Endothelial cell of umbilical vein (primary cell): ENCODE results near the gene RIC8B. TPM values are rescaled to one million over a fixed set of nuclear protein-coding genes. Genes with fewer than 3 reads are reported as not detected.

Experiments
- BruUV-seq: library from RNA; stranded (reverse); fragments of 400-500 nt; replicated peaks from 2 replicates; lab custom pipeline; 2021; lab: Mats Ljungman, UMichigan
- CTCF ChIA-PET: fragments of 300-600, 350-600 bp; sonication (Branson Sonifier 250); formaldehyde crosslinking; loops from one replicate; lab custom pipeline; 2021; ENCODE audit warnings: antibody characterized with exemption, inconsistent platforms; lab: Charles Lee
- POLR2A ChIA-PET: fragments of 300-600, 350-600 bp; sonication (Branson Sonifier 250); formaldehyde crosslinking; loops from one replicate; lab custom pipeline; 2021; ENCODE audit warnings: antibody characterized with exemption, inconsistent platforms; lab: Charles Lee
- DNase-seq: peaks from one replicate; pipeline ENCODE4 v3.0.0-alpha.2; 2011; ENCODE audit warnings: low read depth, low spot score
- FAIRE-seq: peaks from 2 replicates; lab custom pipeline; 2011; peaks lifted over from hg19 to GRCh38; lab: Jason Lieb, UNC
- H2AFZ ChIP-seq: 2 replicates; pipeline ENCODE4 v1.6.0; 2012; ENCODE audit warnings: low read depth, low read length, control low read depth, inconsistent platforms
- H3K27ac ChIP-seq: 2 replicates; pipeline ENCODE4 v1.5.1; 2011; ENCODE audit warnings: low read depth, mild to moderate bottlenecking, control low read depth, low read length, moderate library complexity; ENCODE audit not compliant: insufficient read depth
- H3K27me3 ChIP-seq, 2 experiments: 2 replicates each; pipeline versions ENCODE4 v1.6.0 to v1.6.1; 2011; ENCODE audit warnings: low read length in 2 of 2, mixed read lengths in 1 of 2; ENCODE audit not compliant: control insufficient read depth in 2 of 2, insufficient read depth in 2 of 2
- H3K36me3 ChIP-seq, 2 experiments: 2 replicates in 1 of 2; 3 replicates in 1 of 2; pipeline ENCODE4 v1.5.1; 2011; ENCODE audit warnings: low read length in 2 of 2, mild to moderate bottlenecking in 1 of 2, moderate library complexity in 1 of 2; ENCODE audit not compliant: control insufficient read depth in 2 of 2, insufficient read depth in 2 of 2; ENCODE audit errors: extremely low read depth in 1 of 2
- H3K4me1 ChIP-seq: 3 replicates; pipeline ENCODE4 v1.5.1; 2011; ENCODE audit warnings: mild to moderate bottlenecking, low read length; ENCODE audit not compliant: control insufficient read depth, insufficient read depth; ENCODE audit errors: extremely low read depth
- H3K4me2 ChIP-seq: 2 replicates; pipeline ENCODE4 v1.6.1; 2011; ENCODE audit warnings: low read length, control low read depth, mixed read lengths; ENCODE audit not compliant: insufficient read depth
- H3K4me3 ChIP-seq, 3 experiments: fragments of 200-600 bp in 1 of 3; sonication (generic), shearing (Covaris generic) in 1 of 3; replicated peaks in 1 of 3; 2 replicates each; pipeline ENCODE4 v1.5.1; 2011 to 2016; ENCODE audit warnings: control low read depth in 3 of 3, low read length in 3 of 3, mild to moderate bottlenecking in 2 of 3, inconsistent platforms in 1 of 3, low read depth in 1 of 3, moderate library complexity in 1 of 3; ENCODE audit not compliant: insufficient read depth in 1 of 3
- H3K79me2 ChIP-seq: 2 replicates; pipeline ENCODE4 v1.6.0; 2012; ENCODE audit warnings: low read length, inconsistent platforms; ENCODE audit not compliant: control insufficient read depth, insufficient read depth
- H3K9ac ChIP-seq: replicated peaks from 2 replicates; pipeline ENCODE3; 2011; ENCODE audit warnings: low read length, control low read depth; ENCODE audit not compliant: insufficient read depth; ENCODE audit errors: extremely low read depth
- H3K9me1 ChIP-seq: replicated peaks from 3 replicates; pipeline ENCODE4 v1.6.0; 2011; ENCODE audit warnings: mild to moderate bottlenecking, low read length; ENCODE audit not compliant: control insufficient read depth, insufficient read depth; ENCODE audit errors: extremely low read depth
- H3K9me3 ChIP-seq: replicated peaks from 2 replicates; pipeline ENCODE4 v1.5.1; 2012; ENCODE audit warnings: low read length, inconsistent platforms; ENCODE audit not compliant: control insufficient read depth, insufficient read depth
- H4K20me1 ChIP-seq: replicated peaks from 2 replicates; pipeline ENCODE3; 2011; ENCODE audit warnings: mild to moderate bottlenecking, low read length; ENCODE audit not compliant: control insufficient read depth, insufficient read depth; ENCODE audit errors: extremely low read depth
- CTCF ChIP-seq, 2 donors: IDR thresholded peaks; 1 replicate in 1 of 2; 2 replicates in 1 of 2; pipeline ENCODE4 v1.5.1; 2011; ENCODE audit warnings: low read length in 2 of 2, mild to moderate bottlenecking in 2 of 2, moderate library complexity in 2 of 2, control low read depth in 1 of 2, inconsistent platforms in 1 of 2, low read depth in 1 of 2; ENCODE audit not compliant: insufficient read depth in 1 of 2; ENCODE audit errors: extremely low read depth in 1 of 2
- EZH2 ChIP-seq: IDR thresholded peaks from 2 replicates; pipeline ENCODE4 v1.6.1; 2012; ENCODE audit warnings: borderline replicate concordance, low read depth, mild to moderate bottlenecking, moderate library complexity, low read length, inconsistent platforms; ENCODE audit not compliant: severe bottlenecking
- FOS ChIP-seq: IDR thresholded peaks from 2 replicates; pipeline ENCODE4 v1.6.1; 2011; ENCODE audit warnings: mild to moderate bottlenecking, low read length, moderate library complexity, borderline replicate concordance; ENCODE audit not compliant: insufficient read depth
- GATA2 ChIP-seq: IDR thresholded peaks from 2 replicates; pipeline ENCODE4 v1.7.0; 2011; ENCODE audit warnings: low read depth, mild to moderate bottlenecking, moderate library complexity, mixed read lengths, low read length; ENCODE audit not compliant: insufficient read length, insufficient read depth
- JUN ChIP-seq: IDR thresholded peaks from 2 replicates; pipeline ENCODE4 v1.6.1; 2011; ENCODE audit warnings: borderline replicate concordance, low read depth; ENCODE audit not compliant: insufficient read length, insufficient read depth
- MAX ChIP-seq: IDR thresholded peaks from 2 replicates; pipeline ENCODE4 v1.6.1; 2011; ENCODE audit not compliant: insufficient read depth, insufficient read length
- MYC ChIP-seq: IDR thresholded peaks from one replicate; pipeline ENCODE4 v1.6.1; 2011; ENCODE audit warnings: mild to moderate bottlenecking, low read depth, low read length
- POLR2A ChIP-seq: IDR thresholded peaks from 2 replicates; pipeline ENCODE4 v1.6.1; 2012; ENCODE audit warnings: low read depth, mild to moderate bottlenecking, control low read depth, low read length
- POLR2AphosphoS5 ChIP-seq: IDR thresholded peaks from 2 replicates; pipeline ENCODE4 v1.6.1; 2012; ENCODE audit warnings: low read depth, mild to moderate bottlenecking, control low read depth, low read length, moderate library complexity; ENCODE audit not compliant: insufficient read depth
- dilution Hi-C: fragments of 300-500 bp; cut with MboI; formaldehyde crosslinking; loops from one replicate; pipeline ENCODE4 v1.15.0; 2019; ENCODE audit warnings: low sequenced_read_pairs; ENCODE audit not compliant: extremely low pct_ligation_motif_present
- intact Hi-C: fragments of 100-400 bp; cut with micrococcal nuclease; formaldehyde crosslinking; loops from one replicate; pipeline ENCODE4 v1.10.0; 2022
- polyA plus RNA-seq, 4 experiments: library from polyadenylated mRNA; depleted of rRNA in 3 of 4; stranded (reverse) in 3 of 4; unstranded in 1 of 4; fragments of >200 nt; gene quantifications; 2 replicates each; pipeline versions ENCODE4 v1.2.1 to v1.2.3, GENCODE V29; 2011 to 2012; ENCODE audit warnings: missing spikeins in 1 of 4
- total RNA-seq: library from RNA; stranded (reverse); gene quantifications from 2 replicates; pipeline ENCODE4 v1.2.3, GENCODE V29; 2021

Gene RIC8B
- total and polyA plus RNA-seq, 2 donors (not counting 3 experiments of a cell fraction or from before 2014, with no cell fraction given), result 4.1 to 13.7 TPM

- TF ChIP-seq FOS (no peak), CTCF (IDR thresholded peaks at IDR 0.05; ENCODE audit: extremely low read depth in 1 of 2, insufficient read depth in 1 of 2, low read depth in 1 of 2, low read length in 2 of 2) (no peak), POLR2AphosphoS5 (no peak), POLR2A (no peak), MYC (no peak), GATA2 (no peak), EZH2 (no peak), MAX (no peak), JUN (no peak)
- H3K9me3 ChIP-seq, result no peaks in the 10 kb centered on the region
- no peak overlapping the region for H3K4me2 ChIP-seq
- no peaks in the 10 kb centered on the region for H3K4me1 ChIP-seq
- H3K9ac ChIP-seq, result no peak overlapping the region
- DNase-seq, result no peak
- H3K27me3 ChIP-seq, result no peaks in the 10 kb centered on the region
- H3K36me3 ChIP-seq, result peaks cover 2 to 5% of the 10 kb centered on the region in 2 experiments
- no peak overlapping the region for H2AFZ ChIP-seq
- ChIA-PET CTCF (interaction anchor here (0.6 to 1.2 kb wide), 2 partner anchors 10 to 16 kb away, joined by 3 read pairs; no protein-coding TSS in a partner anchor), POLR2A (interaction anchor here (0.7 kb wide), 1 partner anchor 11 kb away, joined by 3 read pairs; no protein-coding TSS in a partner anchor)
- no peaks in the 10 kb centered on the region for H4K20me1 ChIP-seq
- intact Hi-C loops (no loop called here), dilution Hi-C loops (no loop called here)
- no peak overlapping the region for H3K27ac ChIP-seq
- no peak for FAIRE-seq
- no peaks in the 10 kb centered on the region for H3K9me1 ChIP-seq
- H3K4me3 ChIP-seq, result no peak overlapping the region
- H3K79me2 ChIP-seq, result no peaks in the 10 kb centered on the region
- BruUV-seq, result no TSS peak
Measured at GRCh38 chr12:106886932-106887331, 112.5 kb downstream of the RIC8B start.
